NCI-H345 treated with DMSO at 0.1 percent for 48 hours (cell line): Measurements from ENCODE around the gene TIGIT.
"Not testable (repeated sequence)": the region's sequence is repeated elsewhere in the genome, so short reads cannot be mapped to it uniquely, and the experiment has no call there.

ENCODE experiments used
- DNase-seq: peaks from one replicate; lab custom pipeline; 2025; ENCODE audit not compliant: unreplicated experiment; lab: John Stamatoyannopoulos, UW

Gene TIGIT

GRCh38 chr3:114293838-114294535 is at the start of gene TIGIT:
TSS of gene TIGIT (plus strand) at chr3:114294028. CDS start at chr3:114294062, 34 bp downstream.
- no peak for DNase-seq

- DNase-seq = no peak
Observed at GRCh38 chr3:114252954-114253353, 40.9 kb upstream of the TIGIT start.

- no peak for DNase-seq
Observed at GRCh38 chr3:114253505-114253904, 40.3 kb upstream of the TIGIT start.

- no peak for DNase-seq
Observed at GRCh38 chr3:114259566-114259965, 34.3 kb upstream of the TIGIT start.

GRCh38 chr3:114260152-114260551 is 33.7 kb upstream of the TIGIT start:
- no peak for DNase-seq

GRCh38 chr3:114270019-114270418 is 23.8 kb upstream of the TIGIT start:
- DNase-seq = no peak

GRCh38 chr3:114272271-114272670 is 21.6 kb upstream of the TIGIT start:
- DNase-seq = no peak

GRCh38 chr3:114274929-114275328 is 18.9 kb upstream of the TIGIT start:
- DNase-seq = no peak

GRCh38 chr3:114276856-114277255 is 17.0 kb upstream of the TIGIT start:
- DNase-seq = not testable (repeated sequence)

- DNase-seq = no peak
Observed at GRCh38 chr3:114284644-114285043, 9.2 kb upstream of the TIGIT start.

- no peak for DNase-seq
Observed at GRCh38 chr3:114285648-114286230, 8.1 kb upstream of the TIGIT start.

- no peak for DNase-seq
Observed at GRCh38 chr3:114286266-114286665, 7.6 kb upstream of the TIGIT start.

GRCh38 chr3:114290911-114291901 is 2.6 kb upstream of the TIGIT start:
- no peak for DNase-seq

- no peak for DNase-seq
Observed at GRCh38 chr3:114294940-114295480, 1.2 kb downstream of the TIGIT start.

GRCh38 chr3:114295946-114296345 is 2.1 kb downstream of the TIGIT start:
- DNase-seq = no peak

GRCh38 chr3:114299421-114299820 is 5.6 kb downstream of the TIGIT start:
- no peak for DNase-seq

GRCh38 chr3:114299941-114300624 is 6.3 kb downstream of the TIGIT start:
- no peak for DNase-seq

- no peak for DNase-seq
Observed at GRCh38 chr3:114307222-114307830, 13.5 kb downstream of the TIGIT start.

- DNase-seq = no peak
Observed at GRCh38 chr3:114307832-114308231, 14.0 kb downstream of the TIGIT start.

- no peak for DNase-seq
Observed at GRCh38 chr3:114308377-114308776, 14.5 kb downstream of the TIGIT start.
